ENCODE measurements around the gene MMP7. TPM values are rescaled to one million over a fixed set of nuclear protein-coding genes. Genes with fewer than 3 reads are reported as not detected.

Gene MMP7
- total and polyA plus RNA-seq, 2 of the 4 experiments (the other 2 are of a cell fraction) = not detected

DNA sequence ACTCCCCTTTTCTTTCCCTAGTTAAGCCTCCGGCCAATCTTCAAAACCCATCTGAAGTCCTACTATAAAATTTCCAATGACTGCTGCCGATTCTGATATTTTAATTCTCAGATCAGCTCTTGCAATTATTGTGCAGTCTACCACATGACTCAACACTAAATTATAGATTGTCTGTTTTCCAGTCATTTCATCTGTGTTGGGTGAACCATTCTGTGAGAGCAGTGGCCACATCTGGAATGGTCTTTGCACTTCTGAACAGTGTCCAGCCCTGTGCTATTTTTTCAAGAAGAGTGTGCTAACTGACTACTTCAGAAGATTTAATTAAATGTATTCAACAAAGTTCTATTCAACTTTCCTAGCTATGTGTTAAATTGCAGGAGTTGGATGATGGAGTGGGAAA is 47.2 kb upstream of the MMP7 start:
- H3K9ac ChIP-seq (ENCODE audit: low read depth, low read length) = no peak overlapping the region
- H4K91ac ChIP-seq (ENCODE audit: insufficient read depth, low read depth, low read length) = no peak overlapping the region
- no peak overlapping the region for H3K18ac ChIP-seq (ENCODE audit: low read depth, low read length)
- H2BK120ac ChIP-seq (ENCODE audit: low read depth, low read length) = no peak overlapping the region
- H3K56ac ChIP-seq (ENCODE audit: extremely low read depth, insufficient read depth, low read length) = no peak overlapping the region
- H2AFZ ChIP-seq (replicated peaks; ENCODE audit: low read length, poor library complexity) = no peak overlapping the region
- intact Hi-C loops (cut with micrococcal nuclease) (no loop called here), in situ Hi-C loops (cut with MboI; ENCODE audit: low sequenced_read_pairs) (no loop called here), dilution Hi-C loops (cut with HindIII; ENCODE audit: low sequenced_read_pairs, unreplicated experiment) (no loop called here)
- no peak overlapping the region for H2AK5ac ChIP-seq (ENCODE audit: low read depth, low read length)
- H3K4me2 ChIP-seq (ENCODE audit: low read depth, low read length) = no peak overlapping the region
- H3K79me1 ChIP-seq (ENCODE audit: low read depth in 1 of 2, low read length in 2 of 2) = no peaks in the 10 kb centered on the region
- H3K9me1 ChIP-seq (ENCODE audit: insufficient read depth, low read length) = no peaks in the 10 kb centered on the region
- H3K4me3 ChIP-seq (ENCODE audit: insufficient read depth, low read depth, low read length) = no peak overlapping the region
- no peak overlapping the region for H2BK15ac ChIP-seq (ENCODE audit: low read depth, low read length)
- no peaks in the 10 kb centered on the region for H3K27me3 ChIP-seq (ENCODE audit: control insufficient read depth, insufficient read depth, low read length)
- DNase-seq = no peak
- H2AK9ac ChIP-seq (replicated peaks; ENCODE audit: low read depth, low read length, poor library complexity) = no peak overlapping the region
- H3K14ac ChIP-seq (replicated peaks; ENCODE audit: low read depth, low read length) = no peak overlapping the region
- no peaks in the 10 kb centered on the region for H4K20me1 ChIP-seq (ENCODE audit: insufficient read depth, low read length)
- ChIA-PET CTCF (interaction anchor here (0.9 kb wide), 1 partner anchor 236 kb away, joined by 4 read pairs; no protein-coding TSS in a partner anchor), POLR2A (ENCODE audit: unreplicated experiment) (no interaction called here)
- H3K36me3 ChIP-seq (ENCODE audit: control insufficient read depth, insufficient read depth, low read length) = no peaks in the 10 kb centered on the region
- TF ChIP-seq NFE2L2 (IDR thresholded peaks at IDR 0.05; ENCODE audit: low read depth, low read length) (no peak), FOS (IDR thresholded peaks at IDR 0.05; ENCODE audit: low read depth, low read length) (no peak), POLR2A (IDR thresholded peaks at IDR 0.05; ENCODE audit: low read depth, low read length) (no peak), MAZ (IDR thresholded peaks at IDR 0.05; ENCODE audit: borderline replicate concordance, low read depth, low read length) (no peak), BHLHE40 (IDR thresholded peaks at IDR 0.05; ENCODE audit: low read depth, low read length) (no peak), RAD21 (IDR thresholded peaks at IDR 0.05; ENCODE audit: low read length) (no peak), CHD1 (IDR thresholded peaks at IDR 0.05; ENCODE audit: low read depth, low read length) (no peak), RCOR1 (IDR thresholded peaks at IDR 0.05; ENCODE audit: insufficient replicate concordance, low read length) (no peak), MXI1 (IDR thresholded peaks at IDR 0.05; ENCODE audit: borderline replicate concordance, low read depth, low read length) (no peak), SMC3 (IDR thresholded peaks at IDR 0.05; ENCODE audit: low read depth, low read length) (no peak), CTCF (conservative IDR thresholded peaks at IDR 0.05; ENCODE audit: low read depth, low read length) (no peak), RFX5 (IDR thresholded peaks at IDR 0.05; ENCODE audit: low read depth, low read length) (no peak), MAFK (IDR thresholded peaks at IDR 0.05; ENCODE audit: low read depth, low read length) (no peak), CEBPB (IDR thresholded peaks at IDR 0.05; ENCODE audit: low read depth, low read length) (no peak)
- TF ChIP-seq, protein P1, sequence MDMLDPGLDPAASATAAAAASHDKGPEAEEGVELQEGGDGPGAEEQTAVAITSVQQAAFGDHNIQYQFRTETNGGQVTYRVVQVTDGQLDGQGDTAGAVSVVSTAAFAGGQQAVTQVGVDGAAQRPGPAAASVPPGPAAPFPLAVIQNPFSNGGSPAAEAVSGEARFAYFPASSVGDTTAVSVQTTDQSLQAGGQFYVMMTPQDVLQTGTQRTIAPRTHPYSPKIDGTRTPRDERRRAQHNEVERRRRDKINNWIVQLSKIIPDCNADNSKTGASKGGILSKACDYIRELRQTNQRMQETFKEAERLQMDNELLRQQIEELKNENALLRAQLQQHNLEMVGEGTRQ (IDR thresholded peaks at IDR 0.05; ENCODE audit: low read depth, low read length) = no peak
- TF ChIP-seq, protein P2, sequence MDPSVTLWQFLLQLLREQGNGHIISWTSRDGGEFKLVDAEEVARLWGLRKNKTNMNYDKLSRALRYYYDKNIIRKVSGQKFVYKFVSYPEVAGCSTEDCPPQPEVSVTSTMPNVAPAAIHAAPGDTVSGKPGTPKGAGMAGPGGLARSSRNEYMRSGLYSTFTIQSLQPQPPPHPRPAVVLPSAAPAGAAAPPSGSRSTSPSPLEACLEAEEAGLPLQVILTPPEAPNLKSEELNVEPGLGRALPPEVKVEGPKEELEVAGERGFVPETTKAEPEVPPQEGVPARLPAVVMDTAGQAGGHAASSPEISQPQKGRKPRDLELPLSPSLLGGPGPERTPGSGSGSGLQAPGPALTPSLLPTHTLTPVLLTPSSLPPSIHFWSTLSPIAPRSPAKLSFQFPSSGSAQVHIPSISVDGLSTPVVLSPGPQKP (IDR thresholded peaks at IDR 0.05; ENCODE audit: borderline replicate concordance, low read depth, low read length) = no peak
- H2BK20ac ChIP-seq (ENCODE audit: low read depth, low read length) = no peak overlapping the region
- no peak overlapping the region for H3K4ac ChIP-seq (ENCODE audit: low read depth, low read length)
- no peaks in the 10 kb centered on the region for H3K9me3 ChIP-seq (ENCODE audit: control insufficient read depth, insufficient read depth, low read length)
- H4K5ac ChIP-seq (ENCODE audit: low read depth, low read length) = no peak overlapping the region
- no peak overlapping the region for H2BK5ac ChIP-seq (ENCODE audit: low read depth, low read length, poor library complexity, severe bottlenecking)
- BruUV-seq (replicated peaks) = no TSS peak
- ATAC-seq (ENCODE audit: low read depth) = no peak
- no peak overlapping the region for H3K27ac ChIP-seq (ENCODE audit: insufficient read depth, low read length)
- H3K23ac ChIP-seq (ENCODE audit: low read depth, low read length) = no peak overlapping the region
- no peak overlapping the region for H4K8ac ChIP-seq (ENCODE audit: low read depth in 2 of 2, low read length in 2 of 2)
- H3K4me1 ChIP-seq (ENCODE audit: control insufficient read depth, insufficient read depth, low read length) = no peaks in the 10 kb centered on the region; the same call in 1 of the 2 replicates
- WGBS, 2 experiments (ENCODE audit: extremely low coverage in 2 of 2, insufficient read length in 1 of 2) = no CpG with 5 or more reads among the region's 2 CpGs
